GM21737 (cell line): ENCODE measurements around the gene CEP126.

ENCODE experiments used
- ATAC-seq: cut with Tn5 transposase; IDR thresholded peaks from one replicate; pipeline ENCODE4 v1.9.1; 2021; ENCODE audit warnings: mild to moderate bottlenecking, moderate library complexity; ENCODE audit not compliant: unreplicated experiment

The CEP126 gene

DNA sequence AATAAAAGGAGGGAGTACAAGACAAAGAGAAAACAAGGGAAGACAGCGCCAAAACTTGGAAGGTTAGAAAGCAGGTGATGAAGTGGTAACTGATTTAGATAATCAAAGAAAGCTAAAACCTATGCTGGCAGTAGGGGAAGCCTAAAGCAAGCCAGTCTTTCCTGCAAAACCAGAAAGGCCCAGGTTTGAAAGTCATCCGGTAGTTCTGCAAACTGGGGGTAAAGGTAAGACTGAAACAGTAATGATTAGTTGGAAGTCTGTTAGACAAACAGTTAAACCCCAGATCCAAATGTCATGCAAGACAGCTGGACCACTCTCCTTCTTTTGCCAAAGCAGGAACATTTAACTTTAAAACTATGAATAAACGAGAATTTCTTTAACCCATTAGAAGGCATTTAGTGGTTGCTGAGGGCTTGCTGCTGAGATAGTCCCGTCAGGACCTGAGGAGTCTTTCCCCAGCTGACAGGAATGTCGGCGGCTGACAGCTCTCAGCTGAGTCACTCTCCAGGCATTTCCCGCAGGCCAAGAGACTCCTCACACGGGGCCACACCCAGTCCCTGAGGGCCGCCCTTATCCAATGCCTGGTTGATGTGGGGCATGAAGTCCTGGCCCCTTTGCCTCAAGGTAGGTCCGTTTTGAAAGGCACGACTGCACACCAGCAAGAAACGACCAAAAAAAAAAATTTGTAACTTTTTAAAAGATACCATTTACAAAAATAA, 96.1 kb downstream of the CEP126 start:
- no peak for ATAC-seq

DNA sequence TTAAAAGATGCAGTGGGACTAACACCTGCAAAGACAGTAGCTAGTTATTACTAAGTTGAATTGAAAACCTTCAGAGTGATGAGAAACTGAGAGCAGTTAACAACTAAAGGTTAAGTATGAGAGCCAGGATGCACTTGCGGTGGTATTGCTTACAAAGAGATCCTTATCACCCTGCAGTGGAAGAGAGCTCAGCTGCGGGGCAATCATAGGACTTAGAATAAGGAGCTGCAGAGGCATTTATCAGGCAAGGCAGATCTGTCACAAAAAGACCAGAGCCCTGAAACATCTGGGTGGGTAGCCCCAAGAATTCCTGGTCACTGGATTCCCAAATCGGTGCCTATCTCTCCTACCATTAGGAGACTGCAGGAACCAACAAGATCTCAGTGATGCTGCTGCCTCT, 98.1 kb downstream of the CEP126 start:
- ATAC-seq: no peak

- no peak for ATAC-seq
These were observed 99.9 kb downstream of the CEP126 start for GRCh38 chr11:102014756-102015155.

DNA sequence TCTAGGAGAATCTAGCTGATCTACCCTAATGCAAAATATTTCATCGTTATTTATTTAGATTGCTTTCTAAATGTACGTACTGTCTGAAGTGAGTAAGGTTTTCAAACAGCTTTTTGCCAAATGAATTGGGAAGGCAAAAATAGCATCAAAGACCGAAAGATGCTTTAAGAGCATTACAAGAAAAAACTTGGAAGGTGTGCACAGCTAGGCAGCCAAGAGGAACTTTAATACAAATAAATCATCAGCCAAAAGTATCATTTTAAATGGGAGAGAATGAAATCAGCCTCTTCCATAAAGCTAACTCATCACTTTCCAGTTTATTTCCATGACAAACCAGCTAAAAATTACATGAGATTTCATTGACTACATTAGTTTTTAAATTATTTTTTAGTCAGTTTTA, 102.2 kb downstream of the CEP126 start:
- ATAC-seq: no peak

- ATAC-seq: no peak
These were observed 111.4 kb downstream of the CEP126 start for GRCh38 chr11:102026217-102026616.

DNA sequence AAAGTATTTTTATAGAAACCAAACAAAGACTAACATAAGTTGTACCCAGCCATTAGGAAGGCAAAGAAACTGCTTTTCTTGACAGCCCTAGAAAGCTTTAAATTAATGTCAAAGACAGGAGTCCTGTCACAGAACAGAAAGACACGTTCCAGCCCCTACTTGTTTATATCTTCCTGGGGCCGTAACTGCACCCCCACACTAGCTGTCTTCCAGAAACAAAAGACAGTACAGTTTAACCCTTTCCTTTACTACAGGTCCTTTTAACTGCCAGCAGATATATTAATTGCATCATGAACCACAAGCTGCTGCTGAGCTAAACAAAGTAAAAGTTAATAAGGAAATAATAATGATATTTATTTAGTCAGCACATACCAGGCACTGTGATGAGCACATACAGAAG, 112.1 kb downstream of the CEP126 start:
- no peak for ATAC-seq

GRCh38 chr11:102036757-102037156, 121.9 kb downstream of the CEP126 start:
- no peak for ATAC-seq

DNA sequence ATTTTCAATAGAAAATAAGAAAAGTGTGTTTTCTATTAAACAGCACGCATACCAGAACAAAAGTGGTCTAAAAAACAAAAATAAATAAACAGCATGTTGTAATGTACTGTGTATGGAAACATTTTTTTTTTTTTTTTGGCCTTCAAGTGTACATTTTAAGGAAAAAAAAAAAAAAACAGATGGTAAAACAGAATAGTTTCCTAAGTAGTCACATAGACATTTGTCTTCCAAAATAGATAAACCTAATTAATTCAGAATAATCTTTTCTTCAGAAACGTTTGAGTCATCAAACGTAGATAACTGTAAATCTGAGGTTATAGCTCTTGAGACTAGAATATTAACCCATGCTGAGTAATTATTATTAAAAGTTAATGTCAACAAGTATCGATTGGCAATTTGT, 132.0 kb downstream of the CEP126 start:
- ATAC-seq: no peak

DNA sequence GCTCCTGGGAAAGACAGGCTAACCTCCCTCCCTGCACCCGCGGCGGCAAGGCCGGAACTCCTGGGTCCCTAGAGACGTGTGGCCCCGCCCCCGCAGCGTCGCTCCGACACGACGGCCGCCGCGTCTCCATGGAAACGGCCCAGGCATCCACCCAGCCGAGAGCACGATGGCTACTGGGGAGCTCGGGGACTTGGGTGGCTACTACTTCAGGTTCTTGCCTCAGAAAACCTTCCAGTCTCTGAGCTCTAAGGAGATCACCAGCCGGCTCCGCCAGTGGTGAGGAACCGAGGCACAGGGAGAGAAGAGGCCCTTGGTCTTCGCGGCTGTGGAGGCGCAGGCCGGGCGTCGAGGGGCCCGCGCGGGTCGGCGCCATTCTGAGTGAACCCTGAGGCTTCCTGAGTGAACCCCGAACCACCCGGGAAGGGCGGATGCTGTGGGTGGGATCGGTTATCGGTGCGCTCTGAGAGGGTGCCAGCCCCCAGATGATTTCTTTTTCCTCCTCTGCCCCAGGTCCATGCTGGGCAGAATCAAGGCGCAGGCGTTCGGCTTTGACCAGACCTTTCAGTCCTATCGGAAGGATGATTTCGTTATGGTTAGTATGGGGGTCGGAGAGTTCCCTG, 132.6 kb downstream of the CEP126 start, which contains the start of gene CFAP300:
TSS of gene CFAP300 (plus strand) at position 133 of the 620 bp plus-strand sequence. CDS start at position 167, 34 bp downstream.
- no peak for ATAC-seq
